ENCODE measurements around the gene EIF1B.

DNA sequence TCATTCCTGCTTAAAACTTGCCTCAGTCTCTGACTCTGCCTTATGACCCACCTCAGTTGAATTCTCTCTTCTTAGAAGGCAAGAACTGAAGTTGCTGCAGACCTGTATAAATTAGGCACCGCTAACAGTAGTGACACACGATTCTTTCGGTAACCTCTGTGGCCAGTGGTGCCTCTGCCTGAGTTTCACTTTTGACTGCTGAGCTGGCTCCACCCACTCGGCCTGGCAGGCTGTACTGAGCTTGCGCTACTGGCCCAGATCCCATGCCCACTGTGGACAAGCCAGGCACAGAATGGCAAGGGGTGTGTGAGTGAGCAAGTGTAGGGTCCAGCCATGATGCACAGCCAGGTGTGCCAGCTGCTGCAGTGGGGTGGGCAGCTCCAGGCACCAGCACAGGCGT lies 19.1 kb upstream of the EIF1B start:
- no peak for TF ChIP-seq GABPA (IDR thresholded peaks at IDR 0.05; ENCODE audit: low read depth)
- TF ChIP-seq, protein P1, sequence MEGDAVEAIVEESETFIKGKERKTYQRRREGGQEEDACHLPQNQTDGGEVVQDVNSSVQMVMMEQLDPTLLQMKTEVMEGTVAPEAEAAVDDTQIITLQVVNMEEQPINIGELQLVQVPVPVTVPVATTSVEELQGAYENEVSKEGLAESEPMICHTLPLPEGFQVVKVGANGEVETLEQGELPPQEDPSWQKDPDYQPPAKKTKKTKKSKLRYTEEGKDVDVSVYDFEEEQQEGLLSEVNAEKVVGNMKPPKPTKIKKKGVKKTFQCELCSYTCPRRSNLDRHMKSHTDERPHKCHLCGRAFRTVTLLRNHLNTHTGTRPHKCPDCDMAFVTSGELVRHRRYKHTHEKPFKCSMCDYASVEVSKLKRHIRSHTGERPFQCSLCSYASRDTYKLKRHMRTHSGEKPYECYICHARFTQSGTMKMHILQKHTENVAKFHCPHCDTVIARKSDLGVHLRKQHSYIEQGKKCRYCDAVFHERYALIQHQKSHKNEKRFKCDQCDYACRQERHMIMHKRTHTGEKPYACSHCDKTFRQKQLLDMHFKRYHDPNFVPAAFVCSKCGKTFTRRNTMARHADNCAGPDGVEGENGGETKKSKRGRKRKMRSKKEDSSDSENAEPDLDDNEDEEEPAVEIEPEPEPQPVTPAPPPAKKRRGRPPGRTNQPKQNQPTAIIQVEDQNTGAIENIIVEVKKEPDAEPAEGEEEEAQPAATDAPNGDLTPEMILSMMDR (IDR thresholded peaks at IDR 0.05; ENCODE audit: insufficient read depth, low read length) = no peak

Data from HL-60 (cell line).